ENCODE measurements around the gene FOXN3. TPM values are rescaled to one million over a fixed set of nuclear protein-coding genes. Genes with fewer than 3 reads are reported as not detected.

The FOXN3 gene
- total RNA-seq, 2 donors from 2014 or later: 141 to 150 TPM

DNA sequence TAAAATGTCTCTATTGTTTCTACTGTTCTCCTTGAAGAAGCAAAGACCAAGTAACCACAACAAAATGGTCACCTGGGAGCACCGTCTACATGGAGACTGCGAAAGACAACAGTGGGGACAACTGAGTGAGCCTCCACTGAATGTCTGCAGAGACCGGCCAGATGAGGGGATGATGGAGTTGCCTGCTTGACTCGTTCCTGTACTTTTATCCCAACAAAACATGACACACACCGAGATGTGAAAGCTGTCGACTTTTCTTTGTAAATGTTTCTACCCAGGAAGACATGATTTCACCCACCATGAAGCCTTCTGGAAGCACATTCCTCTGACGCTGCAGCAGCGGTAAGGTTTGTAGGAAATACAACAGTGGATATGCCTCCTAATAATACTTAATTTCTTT is 66.9 kb downstream of the FOXN3 start:
- ATAC-seq (ENCODE audit: insufficient number of reproducible peaks, low FRiP score, low read depth): no peak
- no peak for DNase-seq (ENCODE audit: low spot score)
- Histone ChIP-seq H3K4me1 (ENCODE audit: control insufficient read depth in 1 of 2, low read depth in 2 of 2) (peaks cover 26 to 52% of the 10 kb centered on the region in 2 donors), H3K36me3 (peaks cover 3% of the 10 kb centered on the region), H3K9me3 (no peaks in the 10 kb centered on the region), H3K4me3 (no peak overlapping the region), H3K27me3 (replicated peaks; ENCODE audit: insufficient read depth) (no peaks in the 10 kb centered on the region), H3K27ac (peak overlapping the region; percentile 26 to 81)
- TF ChIP-seq, protein P1, sequence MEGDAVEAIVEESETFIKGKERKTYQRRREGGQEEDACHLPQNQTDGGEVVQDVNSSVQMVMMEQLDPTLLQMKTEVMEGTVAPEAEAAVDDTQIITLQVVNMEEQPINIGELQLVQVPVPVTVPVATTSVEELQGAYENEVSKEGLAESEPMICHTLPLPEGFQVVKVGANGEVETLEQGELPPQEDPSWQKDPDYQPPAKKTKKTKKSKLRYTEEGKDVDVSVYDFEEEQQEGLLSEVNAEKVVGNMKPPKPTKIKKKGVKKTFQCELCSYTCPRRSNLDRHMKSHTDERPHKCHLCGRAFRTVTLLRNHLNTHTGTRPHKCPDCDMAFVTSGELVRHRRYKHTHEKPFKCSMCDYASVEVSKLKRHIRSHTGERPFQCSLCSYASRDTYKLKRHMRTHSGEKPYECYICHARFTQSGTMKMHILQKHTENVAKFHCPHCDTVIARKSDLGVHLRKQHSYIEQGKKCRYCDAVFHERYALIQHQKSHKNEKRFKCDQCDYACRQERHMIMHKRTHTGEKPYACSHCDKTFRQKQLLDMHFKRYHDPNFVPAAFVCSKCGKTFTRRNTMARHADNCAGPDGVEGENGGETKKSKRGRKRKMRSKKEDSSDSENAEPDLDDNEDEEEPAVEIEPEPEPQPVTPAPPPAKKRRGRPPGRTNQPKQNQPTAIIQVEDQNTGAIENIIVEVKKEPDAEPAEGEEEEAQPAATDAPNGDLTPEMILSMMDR (IDR thresholded peaks at IDR 0.05): no peak

DNA sequence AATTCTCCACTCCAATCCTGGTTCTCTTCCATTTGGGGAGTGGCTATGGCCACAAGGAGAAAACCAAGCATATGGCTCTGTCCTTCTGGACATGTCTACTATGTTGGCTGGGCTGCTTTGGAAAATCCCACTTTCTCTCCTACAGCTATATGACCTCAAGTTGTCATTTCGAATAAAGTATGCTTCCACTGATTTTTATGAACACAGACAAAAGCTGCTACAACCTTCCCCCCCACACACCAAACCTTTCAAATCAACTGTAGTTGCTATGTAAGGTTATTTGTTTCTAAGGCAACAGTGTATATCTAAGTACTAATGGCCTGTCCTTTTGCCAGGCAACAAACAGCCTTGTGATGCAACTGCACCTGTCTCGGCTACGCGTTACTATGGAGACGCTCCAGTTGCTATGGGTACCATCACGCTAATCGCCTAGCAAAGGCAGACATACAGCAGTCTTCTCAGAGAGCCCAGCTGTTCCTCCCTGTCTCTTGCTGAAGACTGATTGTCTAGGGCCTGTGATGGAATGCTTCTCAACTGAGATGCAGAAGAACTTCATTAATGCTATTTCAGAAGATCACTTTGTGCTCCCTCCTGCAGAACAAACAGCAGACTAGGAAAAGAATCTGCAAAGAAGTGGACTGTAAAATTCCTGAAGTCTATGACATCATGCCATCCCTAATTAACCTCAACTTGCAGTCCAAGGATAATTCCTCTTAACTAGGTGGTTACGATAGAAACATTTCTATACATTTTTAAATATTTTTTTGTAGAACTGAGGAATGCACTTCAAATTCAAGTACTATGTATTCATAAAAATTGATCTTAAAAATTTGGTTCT is 67.6 kb downstream of the FOXN3 start:
- no peaks in the 10 kb centered on the region for H3K9me3 ChIP-seq
- H3K36me3 ChIP-seq: peaks cover 3% of the 10 kb centered on the region
- no peak overlapping the region for H3K27ac ChIP-seq
- TF ChIP-seq, protein P1 (IDR thresholded peaks at IDR 0.05): no peak
- H3K4me3 ChIP-seq: no peak overlapping the region
- H3K27me3 ChIP-seq (replicated peaks; ENCODE audit: insufficient read depth): no peaks in the 10 kb centered on the region
- ATAC-seq (ENCODE audit: insufficient number of reproducible peaks, low FRiP score, low read depth) (no peak), DNase-seq (ENCODE audit: low spot score) (no peak)
- peaks cover 26 to 60% of the 10 kb centered on the region in 2 donors for H3K4me1 ChIP-seq (ENCODE audit: control insufficient read depth in 1 of 2, low read depth in 2 of 2)

DNA sequence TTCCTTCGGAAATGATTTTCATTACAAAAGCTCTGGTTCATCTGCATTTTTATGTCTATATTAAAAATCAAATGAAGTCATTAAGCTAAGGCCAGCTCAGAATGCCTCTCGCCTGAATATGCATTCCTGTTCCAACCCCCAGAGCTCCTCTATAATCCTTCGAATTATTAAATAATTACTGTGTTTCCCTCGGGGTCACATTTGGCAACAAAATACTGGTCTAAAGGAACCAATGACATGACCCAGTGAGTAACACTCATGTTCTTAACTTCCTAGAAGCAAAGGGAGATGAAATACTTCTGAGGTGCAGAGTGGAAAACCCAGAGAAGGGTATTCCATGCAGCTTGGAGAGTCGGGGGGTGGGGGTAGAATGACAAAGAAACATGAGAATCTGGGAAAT is 68.3 kb downstream of the FOXN3 start:
- Histone ChIP-seq H3K9me3 (no peaks in the 10 kb centered on the region), H3K27me3 (replicated peaks; ENCODE audit: insufficient read depth) (no peaks in the 10 kb centered on the region), H3K4me1 (ENCODE audit: control insufficient read depth in 1 of 2, low read depth in 2 of 2) (peaks cover 26 to 59% of the 10 kb centered on the region in 2 donors), H3K36me3 (peaks cover 3% of the 10 kb centered on the region), H3K4me3 (no peak overlapping the region), H3K27ac (no peak overlapping the region)
- ATAC-seq (ENCODE audit: insufficient number of reproducible peaks, low FRiP score, low read depth) (no peak), DNase-seq (ENCODE audit: low spot score) (no peak)
- TF ChIP-seq, protein P1 (IDR thresholded peaks at IDR 0.05): no peak

DNA sequence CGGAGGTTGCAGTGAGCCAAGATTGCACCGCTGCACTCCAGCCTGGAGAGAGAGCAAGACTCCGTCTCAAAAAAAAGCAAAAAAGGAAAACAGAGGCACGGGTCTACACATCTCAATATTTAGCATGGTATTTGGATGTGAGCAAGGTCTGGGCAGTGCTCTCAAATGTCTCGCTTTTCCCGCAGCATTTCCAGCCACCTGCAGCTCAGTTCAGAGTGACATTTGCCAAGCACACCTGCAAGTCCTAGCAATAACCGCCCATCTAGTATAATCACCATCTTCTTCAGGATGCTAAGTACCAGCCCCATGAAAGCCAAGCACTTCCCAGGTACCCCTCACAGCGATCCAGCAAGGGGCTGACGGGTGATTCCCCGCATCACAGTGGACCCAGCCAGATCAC is 69.1 kb downstream of the FOXN3 start:
- Histone ChIP-seq H3K4me3 (no peak overlapping the region), H3K36me3 (peaks cover 3% of the 10 kb centered on the region), H3K27me3 (replicated peaks; ENCODE audit: insufficient read depth) (no peaks in the 10 kb centered on the region), H3K27ac (no peak overlapping the region), H3K4me1 (ENCODE audit: control insufficient read depth in 1 of 2, low read depth in 2 of 2) (peaks cover 26 to 56% of the 10 kb centered on the region in 2 donors), H3K9me3 (no peaks in the 10 kb centered on the region)
- TF ChIP-seq, protein P1 (IDR thresholded peaks at IDR 0.05): no peak
- no peak for ATAC-seq (ENCODE audit: insufficient number of reproducible peaks, low FRiP score, low read depth)
- no peak for DNase-seq (ENCODE audit: low spot score)

DNA sequence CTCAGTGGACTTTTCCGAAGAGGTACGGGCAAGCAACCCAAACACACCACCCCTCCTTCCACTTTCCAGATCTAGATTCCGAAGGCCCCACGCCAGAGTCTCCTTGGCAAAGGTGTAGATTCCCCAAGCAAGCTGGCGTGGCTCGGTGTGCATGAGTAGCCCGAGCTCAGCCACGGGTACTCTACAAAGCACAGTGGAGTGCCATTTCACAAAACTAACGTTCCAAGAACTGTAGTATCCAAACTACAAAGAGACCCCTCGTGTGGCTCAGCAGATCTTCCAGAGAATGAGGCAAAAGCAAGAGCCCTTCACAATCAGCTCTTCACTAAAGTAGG is 72.1 kb downstream of the FOXN3 start:
- no peak overlapping the region for H3K27ac ChIP-seq
- DNase-seq (ENCODE audit: low spot score) (no peak), ATAC-seq (ENCODE audit: insufficient number of reproducible peaks, low FRiP score, low read depth) (no peak)
- no peaks in the 10 kb centered on the region for H3K9me3 ChIP-seq
- TF ChIP-seq, protein P1 (IDR thresholded peaks at IDR 0.05): no peak
- no peaks in the 10 kb centered on the region for H3K27me3 ChIP-seq (replicated peaks; ENCODE audit: insufficient read depth)
- H3K4me1 ChIP-seq (ENCODE audit: control insufficient read depth in 1 of 2, low read depth in 2 of 2): peaks cover 7 to 39% of the 10 kb centered on the region in 2 donors
- peaks cover under 1% of the 10 kb centered on the region for H3K36me3 ChIP-seq
- H3K4me3 ChIP-seq: no peak overlapping the region
